T47D (cell line): Measurements from ENCODE around the gene ING5.
"Not testable (repeated sequence)": the region's sequence is repeated elsewhere in the genome, so short reads cannot be mapped to it uniquely, and the experiment has no call there.

ENCODE experiments used
- DNase-seq, 2 experiments: peaks; one replicate each; pipeline versions ENCODE4 v3.0.0 to v3.0.0-alpha.2; 2011 to 2012; ENCODE audit warnings: low read depth in 1 of 2, low spot score in 1 of 2
- JUND ChIP-seq: IDR thresholded peaks from 2 replicates; pipeline ENCODE4 v1.6.1; 2012; ENCODE audit warnings: low read depth
- in situ Hi-C: cut with HindIII; loops from 2 replicates; pipeline ENCODE4 v1.10.0; 2016; ENCODE audit warnings: low sequenced_read_pairs, low pct_unique_long_range_greater_than_20kb

ING5 gene

GRCh38 chr2:241742320-241742939, 40.6 kb downstream of the ING5 start:
- DNase-seq: no peak
- no peak for TF ChIP-seq JUND
- in situ Hi-C loops: no loop called here

- in situ Hi-C loops, DNase-seq: not testable (repeated sequence)
These were observed 41.2 kb downstream of the ING5 start for GRCh38 chr2:241743008-241743407.

GRCh38 chr2:241743620-241744019, 41.8 kb downstream of the ING5 start:
- no peak for TF ChIP-seq JUND
- in situ Hi-C loops: no loop called here
- DNase-seq: no peak

GRCh38 chr2:241744028-241744754, 42.4 kb downstream of the ING5 start:
- in situ Hi-C loops: no loop called here
- no peak for TF ChIP-seq JUND

GRCh38 chr2:241745276-241745675, 43.4 kb downstream of the ING5 start:
- TF ChIP-seq JUND: no peak
- in situ Hi-C loops: no loop called here
- no peak for DNase-seq

More at GRCh38 chr2:241744028-241744754, 42.4 kb downstream of the ING5 start:
- DNase-seq: no peak

GRCh38 chr2:241746084-241746483, 44.2 kb downstream of the ING5 start:
- in situ Hi-C loops: no loop called here
- no peak for TF ChIP-seq JUND
- DNase-seq: no peak

- in situ Hi-C loops: no loop called here
- no peak for TF ChIP-seq JUND
- DNase-seq: no peak
These were observed 46.8 kb downstream of the ING5 start for GRCh38 chr2:241748468-241749256.

- in situ Hi-C loops: no loop called here
- TF ChIP-seq JUND: no peak
- no peak for DNase-seq
These were observed 48.4 kb downstream of the ING5 start for GRCh38 chr2:241750076-241750840.

GRCh38 chr2:241751152-241751551, 49.3 kb downstream of the ING5 start:
- no peak for TF ChIP-seq JUND
- in situ Hi-C loops: no loop called here
- DNase-seq: no peak

GRCh38 chr2:241751776-241752175, 49.9 kb downstream of the ING5 start:
- no peak for DNase-seq
- in situ Hi-C loops: no loop called here
- TF ChIP-seq JUND: no peak

GRCh38 chr2:241752253-241752652, 50.4 kb downstream of the ING5 start:
- no peak for TF ChIP-seq JUND
- no peak for DNase-seq
- in situ Hi-C loops: no loop called here

- in situ Hi-C loops: no loop called here
- no peak for TF ChIP-seq JUND
- no peak for DNase-seq
These were observed 50.9 kb downstream of the ING5 start for GRCh38 chr2:241752689-241753276.
